ENCODE results near the gene EFCAB3.
"Not testable (repeated sequence)": the region's sequence is repeated elsewhere in the genome, so short reads cannot be mapped to it uniquely, and the experiment has no call there.

DNA sequence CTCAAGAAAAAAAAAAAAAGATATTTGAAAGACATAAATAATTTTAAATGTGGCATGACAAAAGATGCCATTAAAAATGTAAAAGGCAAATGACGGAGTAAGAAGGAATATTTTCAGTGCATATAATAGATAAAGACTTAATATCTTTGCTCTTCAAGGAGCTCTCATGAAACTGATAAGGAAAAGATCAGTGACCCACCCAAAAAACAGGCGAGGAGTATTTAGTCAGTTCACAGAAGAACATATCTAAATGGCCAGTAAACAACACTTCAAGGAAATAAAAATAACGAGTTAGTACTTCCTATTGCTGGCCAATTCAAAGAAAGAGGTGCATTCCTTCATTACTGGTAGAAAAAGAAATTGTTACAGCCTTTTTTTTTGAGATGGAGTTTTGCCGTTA is 65.4 kb downstream of the EFCAB3 start:
- not testable (repeated sequence) for TF ChIP-seq SRF (IDR thresholded peaks at IDR 0.05; ENCODE audit: low read depth); EGR1 (IDR thresholded peaks at IDR 0.05; ENCODE audit: low read depth); POLR2AphosphoS5 (IDR thresholded peaks at IDR 0.05; ENCODE audit: low read depth, low read length); EZH2phosphoT487 (IDR thresholded peaks at IDR 0.05; ENCODE audit: borderline replicate concordance); TCF7L2 (IDR thresholded peaks at IDR 0.05; ENCODE audit: borderline replicate concordance, extremely low read depth, insufficient read depth, insufficient read length); POLR2A (IDR thresholded peaks at IDR 0.05; ENCODE audit: borderline replicate concordance, extremely low read depth, insufficient read depth, insufficient read length); CEBPB (IDR thresholded peaks at IDR 0.05; ENCODE audit: low read depth); SIN3A (IDR thresholded peaks at IDR 0.05; ENCODE audit: low read depth); EZH2 (IDR thresholded peaks at IDR 0.05); YY1 (IDR thresholded peaks at IDR 0.05; ENCODE audit: extremely low read depth, insufficient replicate concordance, low read depth, low read length); RAD21 (IDR thresholded peaks at IDR 0.05; ENCODE audit: low read depth); ELF1 (IDR thresholded peaks at IDR 0.05; ENCODE audit: borderline replicate concordance, low read depth)
- TF ChIP-seq, protein P1, sequence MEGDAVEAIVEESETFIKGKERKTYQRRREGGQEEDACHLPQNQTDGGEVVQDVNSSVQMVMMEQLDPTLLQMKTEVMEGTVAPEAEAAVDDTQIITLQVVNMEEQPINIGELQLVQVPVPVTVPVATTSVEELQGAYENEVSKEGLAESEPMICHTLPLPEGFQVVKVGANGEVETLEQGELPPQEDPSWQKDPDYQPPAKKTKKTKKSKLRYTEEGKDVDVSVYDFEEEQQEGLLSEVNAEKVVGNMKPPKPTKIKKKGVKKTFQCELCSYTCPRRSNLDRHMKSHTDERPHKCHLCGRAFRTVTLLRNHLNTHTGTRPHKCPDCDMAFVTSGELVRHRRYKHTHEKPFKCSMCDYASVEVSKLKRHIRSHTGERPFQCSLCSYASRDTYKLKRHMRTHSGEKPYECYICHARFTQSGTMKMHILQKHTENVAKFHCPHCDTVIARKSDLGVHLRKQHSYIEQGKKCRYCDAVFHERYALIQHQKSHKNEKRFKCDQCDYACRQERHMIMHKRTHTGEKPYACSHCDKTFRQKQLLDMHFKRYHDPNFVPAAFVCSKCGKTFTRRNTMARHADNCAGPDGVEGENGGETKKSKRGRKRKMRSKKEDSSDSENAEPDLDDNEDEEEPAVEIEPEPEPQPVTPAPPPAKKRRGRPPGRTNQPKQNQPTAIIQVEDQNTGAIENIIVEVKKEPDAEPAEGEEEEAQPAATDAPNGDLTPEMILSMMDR (IDR thresholded peaks at IDR 0.05 in 2 of 3, conservative IDR thresholded peaks at IDR 0.05 in 1 of 3; ENCODE audit: borderline replicate concordance in 1 of 3, insufficient read depth in 1 of 3, low read depth in 2 of 3, low read length in 2 of 3) = not testable (repeated sequence)
- TF ChIP-seq, protein P2, sequence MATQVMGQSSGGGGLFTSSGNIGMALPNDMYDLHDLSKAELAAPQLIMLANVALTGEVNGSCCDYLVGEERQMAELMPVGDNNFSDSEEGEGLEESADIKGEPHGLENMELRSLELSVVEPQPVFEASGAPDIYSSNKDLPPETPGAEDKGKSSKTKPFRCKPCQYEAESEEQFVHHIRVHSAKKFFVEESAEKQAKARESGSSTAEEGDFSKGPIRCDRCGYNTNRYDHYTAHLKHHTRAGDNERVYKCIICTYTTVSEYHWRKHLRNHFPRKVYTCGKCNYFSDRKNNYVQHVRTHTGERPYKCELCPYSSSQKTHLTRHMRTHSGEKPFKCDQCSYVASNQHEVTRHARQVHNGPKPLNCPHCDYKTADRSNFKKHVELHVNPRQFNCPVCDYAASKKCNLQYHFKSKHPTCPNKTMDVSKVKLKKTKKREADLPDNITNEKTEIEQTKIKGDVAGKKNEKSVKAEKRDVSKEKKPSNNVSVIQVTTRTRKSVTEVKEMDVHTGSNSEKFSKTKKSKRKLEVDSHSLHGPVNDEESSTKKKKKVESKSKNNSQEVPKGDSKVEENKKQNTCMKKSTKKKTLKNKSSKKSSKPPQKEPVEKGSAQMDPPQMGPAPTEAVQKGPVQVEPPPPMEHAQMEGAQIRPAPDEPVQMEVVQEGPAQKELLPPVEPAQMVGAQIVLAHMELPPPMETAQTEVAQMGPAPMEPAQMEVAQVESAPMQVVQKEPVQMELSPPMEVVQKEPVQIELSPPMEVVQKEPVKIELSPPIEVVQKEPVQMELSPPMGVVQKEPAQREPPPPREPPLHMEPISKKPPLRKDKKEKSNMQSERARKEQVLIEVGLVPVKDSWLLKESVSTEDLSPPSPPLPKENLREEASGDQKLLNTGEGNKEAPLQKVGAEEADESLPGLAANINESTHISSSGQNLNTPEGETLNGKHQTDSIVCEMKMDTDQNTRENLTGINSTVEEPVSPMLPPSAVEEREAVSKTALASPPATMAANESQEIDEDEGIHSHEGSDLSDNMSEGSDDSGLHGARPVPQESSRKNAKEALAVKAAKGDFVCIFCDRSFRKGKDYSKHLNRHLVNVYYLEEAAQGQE (IDR thresholded peaks at IDR 0.05; ENCODE audit: low read depth) = not testable (repeated sequence)
